PC-3 (cell line): ENCODE measurements around the gene CLCN4. TPM values are rescaled to one million over a fixed set of nuclear protein-coding genes. Genes with fewer than 3 reads are reported as not detected.
A peak's percentile ranks its signal among the peaks of the same experiment; 100 is the strongest.

Source experiments
- ATAC-seq: fragments of 200-7000 bp; cut with Tn5 transposase; 2 replicates; pipeline ENCODE4 v1.9.1; 2020; ENCODE audit warnings: mild to moderate bottlenecking, moderate library complexity
- BruUV-seq: library from RNA; stranded (reverse); fragments of 400-500 nt; replicated peaks from 2 replicates; lab custom pipeline; 2021; lab: Mats Ljungman, UMichigan
- CTCF ChIA-PET: fragments of 300-600 bp; sonication (Branson Sonifier 250); formaldehyde crosslinking; loops from one replicate; lab custom pipeline; 2022; ENCODE audit warnings: antibody characterized with exemption; lab: Charles Lee
- POLR2A ChIA-PET: fragments of 300-600 bp; sonication (Branson Sonifier 250); formaldehyde crosslinking; loops from one replicate; lab custom pipeline; 2022; ENCODE audit warnings: antibody characterized with exemption; ENCODE audit not compliant: unreplicated experiment; lab: Charles Lee
- DNase-seq: peaks from one replicate; pipeline ENCODE4 v3.0.0-alpha.2; 2015
- H2AFZ ChIP-seq: fragments of 300-600 bp; sonication (generic); 2 replicates; pipeline ENCODE4 v1.6.0; 2016; ENCODE audit warnings: antibody characterized with exemption, low read length
- H3F3A ChIP-seq: fragments of 300-600 bp; sonication (generic); one replicate; pipeline ENCODE4 v1.6.0; 2017; ENCODE audit warnings: antibody characterized with exemption, low read length, control low read depth, mild to moderate bottlenecking; ENCODE audit not compliant: unreplicated experiment
- H3K27ac ChIP-seq: fragments of 300-600 bp; sonication (generic); 2 replicates; pipeline ENCODE4 v1.5.1; 2016; ENCODE audit warnings: mild to moderate bottlenecking, low read length
- H3K27me3 ChIP-seq: fragments of 300-600 bp; sonication (generic); 2 replicates; pipeline ENCODE4 v1.6.1; 2016; ENCODE audit warnings: low read length, mixed read lengths
- H3K36me3 ChIP-seq: fragments of 300-600 bp; sonication (generic); 2 replicates; pipeline ENCODE4 v1.6.1; 2016; ENCODE audit warnings: low read depth, mixed run types, low read length, mixed read lengths
- H3K4me1 ChIP-seq: fragments of 300-600 bp; sonication (generic); 2 replicates; pipeline ENCODE4 v1.5.1; 2016; ENCODE audit warnings: low read length; ENCODE audit not compliant: insufficient read depth
- H3K4me2 ChIP-seq: fragments of 300-600 bp; sonication (generic); 2 replicates; pipeline ENCODE4 v1.6.0; 2016; ENCODE audit warnings: low read length
- H3K4me3 ChIP-seq: fragments of 300-600 bp; sonication (generic); 2 replicates; pipeline ENCODE4 v1.5.1; 2016; ENCODE audit warnings: mild to moderate bottlenecking, low read length, mixed read lengths
- H3K79me2 ChIP-seq: fragments of 300-600 bp; sonication (generic); 2 replicates; pipeline ENCODE4 v1.6.1; 2017; ENCODE audit warnings: low read length, mixed read lengths
- H3K9ac ChIP-seq: fragments of 300-600 bp; sonication (generic); 2 replicates; pipeline ENCODE4 v1.6.0; 2016; ENCODE audit warnings: mild to moderate bottlenecking, low read length
- H3K9me2 ChIP-seq: fragments of 300-600 bp; sonication (generic); replicated peaks from 2 replicates; pipeline ENCODE4 v1.6.1; 2016; ENCODE audit warnings: mixed run types, low read length, mixed read lengths
- H3K9me3 ChIP-seq: fragments of 300-600 bp; sonication (generic); 2 replicates; pipeline ENCODE4 v1.6.1; 2016; ENCODE audit warnings: low read length, mixed read lengths
- H4K20me1 ChIP-seq: fragments of 300-600 bp; sonication (generic); 2 replicates; pipeline ENCODE4 v1.6.1; 2016; ENCODE audit warnings: low read length, mixed read lengths
- CTCF ChIP-seq: fragments of 300-600 bp; sonication (generic); conservative IDR thresholded peaks from 2 replicates; pipeline ENCODE4 v1.5.1; 2017; ENCODE audit warnings: antibody characterized with exemption, low read depth, mild to moderate bottlenecking, low read length
- EZH2 ChIP-seq: fragments of 300-600 bp; sonication (generic); IDR thresholded peaks from one replicate; pipeline ENCODE4 v1.6.1; 2017; ENCODE audit warnings: antibody characterized with exemption, mild to moderate bottlenecking, low read length; ENCODE audit not compliant: unreplicated experiment
- EZH2phosphoT487 ChIP-seq: fragments of 300-600 bp; sonication (generic); IDR thresholded peaks from 2 replicates; pipeline ENCODE4 v1.6.1; 2018; ENCODE audit warnings: mild to moderate bottlenecking, antibody characterized with exemption, low read length, borderline replicate concordance
- intact Hi-C: fragments of 100-400 bp; cut with micrococcal nuclease; formaldehyde crosslinking; loops from 2 replicates; pipeline ENCODE4 v1.9.0; 2023
- total RNA-seq: library from RNA; depleted of rRNA; stranded (reverse); fragments of >200 nt; gene quantifications from 2 replicates; pipeline ENCODE4 v1.2.3, GENCODE V29; 2014

Gene CLCN4
- total RNA-seq, 1 experiment from 2014 or later, result 13.7 TPM

GRCh38 chrX:10235851-10236250, 79.1 kb downstream of the CLCN4 start:
- Histone ChIP-seq H3F3A (no peaks in the 10 kb centered on the region), H2AFZ (no peak overlapping the region), H3K27me3 (no peaks in the 10 kb centered on the region), H3K9me2 (no peaks in the 10 kb centered on the region), H3K36me3 (no peaks in the 10 kb centered on the region), H4K20me1 (no peaks in the 10 kb centered on the region), H3K79me2 (no peaks in the 10 kb centered on the region), H3K4me2 (no peak overlapping the region), H3K27ac (no peak overlapping the region), H3K4me1 (peaks cover 18% of the 10 kb centered on the region), H3K9ac (no peak overlapping the region), H3K9me3 (no peaks in the 10 kb centered on the region), H3K4me3 (no peak overlapping the region)
- ATAC-seq (no peak), DNase-seq (no peak)
- TF ChIP-seq EZH2phosphoT487 (no peak), CTCF (no peak), EZH2 (no peak)
- intact Hi-C loops, result no loop called here
- BruUV-seq, result no TSS peak
- POLR2A ChIA-PET, result interaction anchor here (0.7 kb wide), 1 partner anchor 10 kb away, joined by 3 read pairs; no protein-coding TSS in a partner anchor
- CTCF ChIA-PET, result no interaction called here

GRCh38 chrX:10237241-10237640, 80.5 kb downstream of the CLCN4 start:
- Histone ChIP-seq H3F3A (no peaks in the 10 kb centered on the region), H3K36me3 (no peaks in the 10 kb centered on the region), H3K27ac (no peak overlapping the region), H3K4me1 (peaks cover 12% of the 10 kb centered on the region), H3K9me3 (no peaks in the 10 kb centered on the region), H3K4me2 (no peak overlapping the region), H3K4me3 (no peak overlapping the region), H2AFZ (no peak overlapping the region), H4K20me1 (no peaks in the 10 kb centered on the region), H3K79me2 (no peaks in the 10 kb centered on the region), H3K9ac (no peak overlapping the region), H3K27me3 (no peaks in the 10 kb centered on the region), H3K9me2 (no peaks in the 10 kb centered on the region)
- POLR2A ChIA-PET, result no interaction called here
- TF ChIP-seq EZH2 (no peak), EZH2phosphoT487 (no peak), CTCF (no peak)
- no TSS peak for BruUV-seq
- no peak for ATAC-seq
- intact Hi-C loops, result no loop called here
- DNase-seq, result no peak
- CTCF ChIA-PET, result no interaction called here

- DNase-seq (peak; percentile 68), ATAC-seq (peak; percentile 79)
- no peak overlapping the region for H2AFZ ChIP-seq
- no peak overlapping the region for H3K9ac ChIP-seq
- H3K4me2 ChIP-seq, result peak overlapping the region; percentile 46
- intact Hi-C loops, result no loop called here
- TF ChIP-seq EZH2phosphoT487 (no peak), CTCF (no peak), EZH2 (no peak)
- H3K4me1 ChIP-seq, result peaks cover 12% of the 10 kb centered on the region
- no peaks in the 10 kb centered on the region for H3F3A ChIP-seq
- no peaks in the 10 kb centered on the region for H3K36me3 ChIP-seq
- H3K27me3 ChIP-seq, result no peaks in the 10 kb centered on the region
- no TSS peak for BruUV-seq
- H3K9me3 ChIP-seq, result no peaks in the 10 kb centered on the region
- POLR2A ChIA-PET, result no interaction called here
- no peaks in the 10 kb centered on the region for H4K20me1 ChIP-seq
- H3K27ac ChIP-seq, result peak overlapping the region; percentile 45
- CTCF ChIA-PET, result no interaction called here
- no peaks in the 10 kb centered on the region for H3K9me2 ChIP-seq
- H3K4me3 ChIP-seq, result no peak overlapping the region
- no peaks in the 10 kb centered on the region for H3K79me2 ChIP-seq
Observed at GRCh38 chrX:10239611-10240064, 82.9 kb downstream of the CLCN4 start.
